Measurements from ENCODE around the gene PSMB9. TPM values are rescaled to one million over a fixed set of nuclear protein-coding genes. Genes with fewer than 3 reads are reported as not detected.

The PSMB9 gene
- total RNA-seq, 2 experiments from 2014 or later = 219 to 229 TPM

- no peak overlapping the region for H3K27ac Mint-ChIP-seq
Observed at GRCh38 chr6:32906539-32906938, 52.5 kb downstream of the PSMB9 start.

GRCh38 chr6:32908897-32909296 is 54.9 kb downstream of the PSMB9 start:
- H3K27ac Mint-ChIP-seq = no peak overlapping the region
- DNase-seq (no peak), ATAC-seq (no peak)
- peaks cover 6% of the 10 kb centered on the region for H3K27me3 Mint-ChIP-seq
- ChIA-PET CTCF (interaction anchor here (1.3 kb wide), 1 partner anchor 76 kb away, joined by 3 read pairs; no protein-coding TSS in a partner anchor), POLR2A (no interaction called here)
- no peaks in the 10 kb centered on the region for H3K36me3 Mint-ChIP-seq (ENCODE audit: low read depth)
- intact Hi-C loops (cut with micrococcal nuclease) = no loop called here
- H3K9me3 Mint-ChIP-seq = no peaks in the 10 kb centered on the region
- no peak for TF ChIP-seq CTCF (IDR thresholded peaks at IDR 0.05)
- no peak overlapping the region for H3K4me3 Mint-ChIP-seq
- H3K4me1 Mint-ChIP-seq (ENCODE audit: low read depth) = no peaks in the 10 kb centered on the region

More at GRCh38 chr6:32906539-32906938, 52.5 kb downstream of the PSMB9 start:
- H3K4me1 Mint-ChIP-seq (ENCODE audit: low read depth) = no peaks in the 10 kb centered on the region
- POLR2A ChIA-PET = no interaction called here
- intact Hi-C loops (cut with micrococcal nuclease) = no loop called here
- H3K36me3 Mint-ChIP-seq (ENCODE audit: low read depth) = peaks cover 1% of the 10 kb centered on the region
- H3K27me3 Mint-ChIP-seq = peaks cover 5% of the 10 kb centered on the region
- ATAC-seq = no peak
- TF ChIP-seq CTCF (IDR thresholded peaks at IDR 0.05) = no peak
- no peaks in the 10 kb centered on the region for H3K9me3 Mint-ChIP-seq
- no peak for DNase-seq
- H3K4me3 Mint-ChIP-seq = no peak overlapping the region
- CTCF ChIA-PET = interaction anchor here (2.3 to 3.7 kb wide), 2 partner anchors 79 to 108 kb away, joined by 6 to 20 read pairs; no protein-coding TSS in a partner anchor

Other genes starting within 250 kb of the PSMB9 start
- 1 to 10 TPM; 3.4 to 3.9 TPM for gene HLA-DQA1, start 216.8 kb upstream of the PSMB9 start, total RNA-seq
- gene HLA-DQB1, start 187.5 kb upstream of the PSMB9 start, total RNA-seq = 1 to 10 TPM; 5.3 to 6.9 TPM
- gene HLA-DQA2, start 112.8 kb upstream of the PSMB9 start, total RNA-seq = under 1 TPM in 1 of 2 experiments, not detected in 1; 0.18 TPM
- gene HLA-DQB2, start 90.7 kb upstream of the PSMB9 start, total RNA-seq = under 1 TPM in 1 of 2 experiments, not detected in 1; 0.60 TPM
- 10 to 100 TPM; 10.2 to 11.6 TPM for gene HLA-DOB, start 37.2 kb upstream of the PSMB9 start, total RNA-seq
- gene TAP2, start 15.5 kb upstream of the PSMB9 start, total RNA-seq = 100 to 1,000 TPM; 110 to 113 TPM
- 100 to 1,000 TPM; 370 to 371 TPM for gene PSMB8, start 10.1 kb upstream of the PSMB9 start, total RNA-seq
- gene TAP1, start 488 bp upstream of the PSMB9 start, total RNA-seq = 100 to 1,000 TPM; 210 to 211 TPM
- 1 to 10 TPM; 3.5 to 3.6 TPM for gene HLA-DMB, start 86.8 kb downstream of the PSMB9 start, total RNA-seq
- gene HLA-DMA, start 98.9 kb downstream of the PSMB9 start, total RNA-seq = 10 to 100 TPM; 16.2 TPM
- gene BRD2, start 114.4 kb downstream of the PSMB9 start, total RNA-seq = 100 to 1,000 TPM; 219 to 235 TPM
- 1 to 10 TPM; 6.4 to 8.1 TPM for gene HLA-DOA, start 155.4 kb downstream of the PSMB9 start, total RNA-seq
- gene HLA-DPA1, start 219.5 kb downstream of the PSMB9 start, total RNA-seq = 10 to 100 TPM; 27.6 to 27.9 TPM
- gene HLA-DPB1, start 221.8 kb downstream of the PSMB9 start, total RNA-seq = 10 to 100 TPM; 12.3 to 14.8 TPM